ENCODE measurements around the gene IGFL2. TPM values are rescaled to one million over a fixed set of nuclear protein-coding genes. Genes with fewer than 3 reads are reported as not detected.

The IGFL2 gene
- total RNA-seq, 1 experiment from 2014 or later: not detected

GRCh38 chr19:46209472-46209871 lies 61.4 kb downstream of the IGFL2 start:
- ChIA-PET POLR2A (no interaction called here), CTCF (no interaction called here)
- no peak overlapping the region for H3K27ac ChIP-seq (ENCODE audit: low read length)
- DNase-seq (ENCODE audit: low read depth, low spot score) (no peak), ATAC-seq (no peak)
- no peaks in the 10 kb centered on the region for H3K27me3 ChIP-seq (ENCODE audit: control insufficient read depth, insufficient read depth, low read length)
- no peaks in the 10 kb centered on the region for H3K4me1 ChIP-seq (ENCODE audit: control insufficient read depth, insufficient read depth, low read length)
- H3K9me3 ChIP-seq (ENCODE audit: control insufficient read depth, insufficient read depth, low read depth, low read length): no peaks in the 10 kb centered on the region
- no peak overlapping the region for H3K4me3 ChIP-seq (ENCODE audit: low read depth in 2 of 2, low read length in 2 of 2)
- no TSS peak for BruUV-seq (replicated peaks)
- no peaks in the 10 kb centered on the region for H3K36me3 ChIP-seq (ENCODE audit: control insufficient read depth, insufficient read depth, low read length)
- TF ChIP-seq REST (IDR thresholded peaks at IDR 0.05; ENCODE audit: insufficient read depth in 1 of 2, low read depth in 2 of 2, low read length in 1 of 2) (no peak), CTCF (IDR thresholded peaks at IDR 0.05) (no peak), POLR2AphosphoS5 (IDR thresholded peaks at IDR 0.05; ENCODE audit: low read depth, low read length) (no peak), TCF7L2 (IDR thresholded peaks at IDR 0.05; ENCODE audit: low read depth, low read length) (no peak), SIN3A (IDR thresholded peaks at IDR 0.05; ENCODE audit: borderline replicate concordance, insufficient read depth, low read depth, low read length) (no peak)
- intact Hi-C loops (cut with micrococcal nuclease; ENCODE audit: unreplicated experiment): no loop called here
- in situ Hi-C loops (cut with HindIII; ENCODE audit: low pct_unique_long_range_greater_than_20kb, low sequenced_read_pairs): no loop called here

GRCh38 chr19:46210669-46211068 lies 62.6 kb downstream of the IGFL2 start:
- POLR2A ChIA-PET: no interaction called here
- intact Hi-C loops (cut with micrococcal nuclease; ENCODE audit: unreplicated experiment): no loop called here

More at GRCh38 chr19:46210669-46211068, 62.6 kb downstream of the IGFL2 start:
- DNase-seq (ENCODE audit: low read depth, low spot score) (no peak), ATAC-seq (no peak)
- Histone ChIP-seq H3K27me3 (ENCODE audit: control insufficient read depth, insufficient read depth, low read length) (no peaks in the 10 kb centered on the region), H3K4me1 (ENCODE audit: control insufficient read depth, insufficient read depth, low read length) (no peaks in the 10 kb centered on the region), H3K9me3 (ENCODE audit: control insufficient read depth, insufficient read depth, low read depth, low read length) (no peaks in the 10 kb centered on the region), H3K36me3 (ENCODE audit: control insufficient read depth, insufficient read depth, low read length) (no peaks in the 10 kb centered on the region), H3K4me3 (ENCODE audit: low read depth in 2 of 2, low read length in 2 of 2) (no peak overlapping the region), H3K27ac (ENCODE audit: low read length) (no peak overlapping the region)
- BruUV-seq (replicated peaks): no TSS peak
- in situ Hi-C loops (cut with HindIII; ENCODE audit: low pct_unique_long_range_greater_than_20kb, low sequenced_read_pairs): no loop called here
- CTCF ChIA-PET: interaction anchor here (0.5 kb wide), 1 partner anchor 88 kb away, joined by 8 read pairs; no protein-coding TSS in a partner anchor
- TF ChIP-seq CTCF (IDR thresholded peaks at IDR 0.05): no peak
- no peak for TF ChIP-seq REST (IDR thresholded peaks at IDR 0.05; ENCODE audit: insufficient read depth in 1 of 2, low read depth in 2 of 2, low read length in 1 of 2)
- TF ChIP-seq TCF7L2 (IDR thresholded peaks at IDR 0.05; ENCODE audit: low read depth, low read length): no peak
- no peak for TF ChIP-seq SIN3A (IDR thresholded peaks at IDR 0.05; ENCODE audit: borderline replicate concordance, insufficient read depth, low read depth, low read length)
- no peak for TF ChIP-seq POLR2AphosphoS5 (IDR thresholded peaks at IDR 0.05; ENCODE audit: low read depth, low read length)

Other genes starting within 250 kb of the IGFL2 start
- gene MYPOP, start 245.6 kb upstream of the IGFL2 start, total RNA-seq (2021; ENCODE audit: unreplicated experiment): 11.1 TPM
- gene NANOS2, start 233.5 kb upstream of the IGFL2 start, total RNA-seq (2021; ENCODE audit: unreplicated experiment): not detected
- 0.44 TPM for gene NOVA2, start 174.4 kb upstream of the IGFL2 start, total RNA-seq (2021; ENCODE audit: unreplicated experiment)
- gene CCDC61, start 152.8 kb upstream of the IGFL2 start, total RNA-seq (2021; ENCODE audit: unreplicated experiment): 17.9 TPM
- gene PGLYRP1, start 125.2 kb upstream of the IGFL2 start, total RNA-seq (2021; ENCODE audit: unreplicated experiment): not detected
- gene IGFL4, start 107.2 kb upstream of the IGFL2 start, total RNA-seq (2021; ENCODE audit: unreplicated experiment): 0.39 TPM
- gene IGFL3, start 23.6 kb upstream of the IGFL2 start, total RNA-seq (2021; ENCODE audit: unreplicated experiment): not detected
- not detected for gene IGFL1, start 81.5 kb downstream of the IGFL2 start, total RNA-seq (2021; ENCODE audit: unreplicated experiment)
- gene HIF3A, start 148.8 kb downstream of the IGFL2 start, total RNA-seq (2021; ENCODE audit: unreplicated experiment): not detected
- gene PPP5C, start 198.8 kb downstream of the IGFL2 start, total RNA-seq (2021; ENCODE audit: unreplicated experiment): 58.1 TPM

Data from Panc1 (cell line).